ENCODE results near the gene PAXIP1. TPM values are rescaled to one million over a fixed set of nuclear protein-coding genes. Genes with fewer than 3 reads are reported as not detected.

Gene PAXIP1
- total RNA-seq, 2 donors from 2014 or later, result 11.2 to 20.4 TPM

GRCh38 chr7:154907651-154908620 lies 95.0 kb downstream of the PAXIP1 start:
- no peak overlapping the region for H3K27ac ChIP-seq
- H3K4me1 ChIP-seq, result no peaks in the 10 kb centered on the region
- H3K36me3 ChIP-seq, result no peaks in the 10 kb centered on the region
- no peak for TF ChIP-seq CTCF (IDR thresholded peaks at IDR 0.05)
- no peak overlapping the region for H3K9ac ChIP-seq (ENCODE audit: low read depth in 2 of 2, low read length in 2 of 2)
- no peaks in the 10 kb centered on the region for H3K27me3 ChIP-seq
- no peak overlapping the region for H3K4me3 ChIP-seq
- intact Hi-C loops (cut with DNase I), result no loop called here
- no peaks in the 10 kb centered on the region for H3K9me3 ChIP-seq
- DNase-seq, result no peak

DNA sequence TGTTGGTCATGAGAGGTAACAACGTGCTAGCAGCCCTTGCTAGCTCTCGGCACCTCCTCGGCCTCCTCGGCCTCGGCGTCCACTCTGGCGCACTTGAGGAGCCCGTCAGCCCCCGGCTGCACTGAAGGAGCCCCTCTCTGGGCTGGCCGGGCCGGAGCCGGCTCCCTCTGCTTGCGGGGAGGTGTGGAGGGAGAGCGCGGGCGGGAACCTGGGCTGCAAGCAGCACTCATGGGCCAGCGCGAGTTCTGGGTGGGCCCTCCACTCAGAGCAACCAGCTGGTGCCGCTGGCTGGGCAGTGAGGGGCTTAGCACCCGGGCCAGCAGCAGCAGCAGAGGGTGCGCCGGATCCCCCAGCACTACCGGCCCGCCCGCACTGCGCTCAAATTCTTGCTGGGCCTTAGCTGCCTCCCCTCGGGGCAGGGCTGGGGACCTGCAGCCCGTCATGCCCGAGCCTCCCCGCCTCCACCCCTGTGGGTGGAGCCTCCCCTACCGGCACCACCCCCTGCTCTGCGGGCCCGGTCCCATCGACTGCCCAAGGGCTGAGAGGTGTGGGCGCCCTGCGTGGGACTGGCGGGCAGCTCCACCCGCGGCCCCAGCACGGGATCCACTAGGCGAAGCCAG lies 96.1 kb downstream of the PAXIP1 start:
- no peaks in the 10 kb centered on the region for H3K9me3 ChIP-seq
- H3K27me3 ChIP-seq, result no peaks in the 10 kb centered on the region
- H3K4me1 ChIP-seq, result no peaks in the 10 kb centered on the region
- DNase-seq, result no peak
- no peak overlapping the region for H3K4me3 ChIP-seq
- intact Hi-C loops (cut with DNase I), result no loop called here
- H3K9ac ChIP-seq (ENCODE audit: low read depth in 2 of 2, low read length in 2 of 2), result no peak overlapping the region
- no peaks in the 10 kb centered on the region for H3K36me3 ChIP-seq
- no peak for TF ChIP-seq CTCF (IDR thresholded peaks at IDR 0.05)
- H3K27ac ChIP-seq, result no peak overlapping the region

DNA sequence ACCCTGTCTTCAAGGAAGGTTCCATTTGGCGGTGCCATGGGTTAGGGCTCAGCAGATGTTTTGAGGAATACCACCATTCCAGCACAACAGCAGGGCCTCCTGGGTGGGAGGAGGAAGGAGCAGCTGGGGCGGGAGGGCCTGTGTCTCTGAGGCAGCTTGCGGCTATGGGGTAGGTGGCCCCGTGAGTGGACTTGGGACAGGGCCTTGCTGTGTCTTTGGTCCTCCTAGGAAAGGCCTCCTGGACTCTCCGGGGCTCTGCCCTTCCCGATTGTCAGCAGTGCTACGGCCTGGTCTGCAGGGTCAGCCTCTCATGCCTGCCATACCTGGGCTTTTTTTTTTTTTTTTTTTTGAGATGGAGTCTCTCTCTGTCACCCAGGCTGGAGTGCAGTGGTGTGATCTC lies 96.7 kb downstream of the PAXIP1 start:
- no peak for TF ChIP-seq CTCF (IDR thresholded peaks at IDR 0.05)
- DNase-seq, result no peak
- Histone ChIP-seq H3K36me3 (no peaks in the 10 kb centered on the region), H3K4me1 (no peaks in the 10 kb centered on the region), H3K9me3 (no peaks in the 10 kb centered on the region), H3K27me3 (no peaks in the 10 kb centered on the region), H3K4me3 (no peak overlapping the region), H3K27ac (no peak overlapping the region), H3K9ac (ENCODE audit: low read depth in 2 of 2, low read length in 2 of 2) (no peak overlapping the region)
- intact Hi-C loops (cut with DNase I), result no loop called here

- H3K27ac ChIP-seq, result no peak overlapping the region
- H3K36me3 ChIP-seq, result no peaks in the 10 kb centered on the region
- no peak overlapping the region for H3K9ac ChIP-seq (ENCODE audit: low read depth in 2 of 2, low read length in 2 of 2)
- no peaks in the 10 kb centered on the region for H3K9me3 ChIP-seq
- no peak for TF ChIP-seq CTCF (IDR thresholded peaks at IDR 0.05)
- H3K27me3 ChIP-seq, result no peaks in the 10 kb centered on the region
- no peaks in the 10 kb centered on the region for H3K4me1 ChIP-seq
- intact Hi-C loops (cut with DNase I), result no loop called here
- DNase-seq, result no peak
- no peak overlapping the region for H3K4me3 ChIP-seq
These were observed 97.3 kb downstream of the PAXIP1 start for GRCh38 chr7:154905615-154906014.

DNA sequence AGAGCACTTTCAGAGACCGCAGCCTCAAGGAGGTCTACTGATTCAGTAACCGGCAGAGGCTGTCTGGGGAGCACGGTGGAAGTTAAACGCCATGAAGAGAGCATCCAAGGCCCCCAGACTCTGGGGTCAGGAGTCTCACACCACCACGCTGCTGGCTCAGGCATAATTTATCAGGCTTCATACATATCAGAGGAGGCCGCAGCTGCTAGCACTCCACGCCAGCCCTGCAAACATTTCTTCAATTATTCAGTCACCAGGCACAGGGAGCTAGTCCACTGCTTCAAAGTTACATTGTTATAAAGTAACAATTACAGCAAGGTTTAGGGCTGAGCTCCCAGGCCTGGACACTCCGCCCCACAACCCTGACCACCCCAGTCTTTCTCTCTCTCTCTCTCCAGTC lies 97.8 kb downstream of the PAXIP1 start:
- Histone ChIP-seq H3K36me3 (no peaks in the 10 kb centered on the region), H3K9me3 (no peaks in the 10 kb centered on the region), H3K9ac (ENCODE audit: low read depth in 2 of 2, low read length in 2 of 2) (no peak overlapping the region), H3K27ac (no peak overlapping the region), H3K4me1 (no peaks in the 10 kb centered on the region), H3K4me3 (no peak overlapping the region), H3K27me3 (no peaks in the 10 kb centered on the region)
- intact Hi-C loops (cut with DNase I), result no loop called here
- DNase-seq, result no peak
- TF ChIP-seq CTCF (IDR thresholded peaks at IDR 0.05), result no peak

All from colonic mucosa (tissue), 4 donors.